Measurements from ENCODE around the gene ELOVL5.

The ELOVL5 gene

DNA sequence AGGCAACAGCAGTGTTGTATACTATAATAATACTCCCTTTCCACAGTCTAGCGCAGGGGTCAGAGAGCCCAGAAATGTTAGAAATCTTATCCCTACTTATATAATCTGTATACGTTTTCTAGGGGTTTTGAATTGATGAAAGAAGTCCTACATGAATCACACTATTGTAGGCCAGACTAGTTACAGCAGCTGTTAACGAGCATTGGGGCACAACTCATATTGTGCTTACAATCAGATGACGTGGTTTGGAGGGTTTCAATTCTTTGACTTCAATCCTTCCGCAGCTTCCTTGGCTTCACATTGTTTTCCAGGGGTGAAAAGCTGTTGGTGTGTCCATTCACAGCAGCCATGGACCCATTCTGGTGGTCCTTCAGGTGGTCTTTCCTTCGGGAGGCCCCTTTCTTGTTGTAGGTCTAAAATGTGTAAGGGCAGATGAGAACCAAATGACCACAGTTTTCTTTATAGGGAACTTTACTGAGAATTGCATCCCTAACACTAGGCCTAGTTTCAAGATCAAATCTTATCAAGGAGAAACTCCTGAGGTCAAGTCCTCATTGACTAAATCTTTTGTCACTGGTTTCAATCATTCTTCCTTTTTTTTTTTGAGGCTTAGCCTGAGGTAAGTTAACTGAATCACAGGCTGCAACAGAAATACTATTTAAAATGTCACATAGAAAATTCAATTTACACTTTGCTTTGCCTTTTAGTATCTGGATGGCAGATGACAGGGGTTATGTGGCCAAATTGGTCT lies 79.7 kb downstream of the ELOVL5 start:
- Histone ChIP-seq H3K36me3 (ENCODE audit: control insufficient read depth, insufficient read depth, low read length) (peaks cover 10% of the 10 kb centered on the region), H3K27me3 (ENCODE audit: control insufficient read depth, insufficient read depth, low read length) (no peaks in the 10 kb centered on the region), H3K4me1 (ENCODE audit: control insufficient read depth, insufficient read depth, low read length) (no peaks in the 10 kb centered on the region), H3K9ac (ENCODE audit: low read length) (no peak overlapping the region), H3K4me3 (ENCODE audit: low read length) (no peak overlapping the region), H3K27ac (ENCODE audit: low read depth, low read length) (no peak overlapping the region)

DNA sequence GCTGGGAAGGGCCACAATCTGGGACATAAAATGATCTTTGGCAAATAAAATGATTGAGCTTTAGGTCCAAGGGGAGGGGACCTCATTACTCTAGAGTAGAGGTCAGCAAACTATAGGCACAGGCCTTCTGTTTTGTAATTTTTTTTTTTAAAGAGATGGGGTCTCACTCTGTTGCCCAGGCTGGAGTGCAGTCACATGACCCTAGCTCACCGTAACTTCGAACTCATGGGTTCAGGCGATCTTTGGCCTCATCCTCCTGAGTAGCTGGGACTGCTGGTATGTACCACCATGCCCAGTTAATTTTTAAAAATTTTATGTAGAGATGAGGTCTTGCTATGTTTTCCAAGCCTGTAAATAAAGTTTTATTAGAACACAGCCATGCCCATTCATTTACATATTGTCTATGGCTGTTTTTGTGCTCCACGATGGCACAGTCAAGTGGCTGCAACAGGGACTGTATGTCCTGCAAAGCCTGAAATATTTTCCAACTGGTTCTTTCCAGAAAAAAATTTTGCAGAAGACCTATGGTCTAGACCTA lies 82.1 kb downstream of the ELOVL5 start:
- Histone ChIP-seq H3K4me1 (ENCODE audit: control insufficient read depth, insufficient read depth, low read length) (no peaks in the 10 kb centered on the region), H3K9ac (ENCODE audit: low read length) (no peak overlapping the region), H3K27ac (ENCODE audit: low read depth, low read length) (no peak overlapping the region), H3K36me3 (ENCODE audit: control insufficient read depth, insufficient read depth, low read length) (peaks cover 7% of the 10 kb centered on the region), H3K27me3 (ENCODE audit: control insufficient read depth, insufficient read depth, low read length) (no peaks in the 10 kb centered on the region), H3K4me3 (ENCODE audit: low read length) (no peak overlapping the region)

DNA sequence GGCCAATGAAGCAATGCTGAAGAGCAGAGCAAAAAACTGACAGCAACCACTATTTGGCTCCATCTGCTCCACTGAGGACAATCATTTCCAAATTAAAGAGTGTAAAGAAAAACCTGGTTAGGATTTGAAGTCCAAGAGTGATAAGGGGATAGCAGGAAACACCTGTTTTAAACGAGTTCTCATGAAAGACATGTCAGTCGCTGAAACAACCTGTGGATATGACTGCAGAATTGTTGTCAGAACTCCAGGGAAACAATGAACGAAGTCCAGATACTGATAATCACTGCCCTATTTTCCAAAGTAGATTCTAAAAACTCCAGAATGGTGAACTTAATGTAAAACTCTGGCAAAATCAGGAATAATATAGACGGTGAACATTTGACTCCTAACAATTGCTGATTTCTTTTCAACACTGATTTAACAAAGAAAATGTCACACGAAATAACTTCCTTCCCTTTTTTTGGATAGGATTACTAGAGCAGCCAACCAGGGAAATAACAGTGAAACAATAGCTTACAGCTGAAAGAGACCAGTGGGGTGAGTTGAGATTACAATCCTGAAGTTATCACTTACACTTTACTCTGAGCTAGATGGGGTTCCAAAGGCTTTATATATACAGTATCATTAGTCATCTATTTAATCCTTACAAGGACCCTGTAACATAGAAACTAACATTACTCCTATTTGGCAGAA lies 83.7 kb downstream of the ELOVL5 start:
- Histone ChIP-seq H3K27me3 (ENCODE audit: control insufficient read depth, insufficient read depth, low read length) (no peaks in the 10 kb centered on the region), H3K36me3 (ENCODE audit: control insufficient read depth, insufficient read depth, low read length) (peaks cover 6% of the 10 kb centered on the region), H3K4me3 (ENCODE audit: low read length) (no peak overlapping the region), H3K4me1 (ENCODE audit: control insufficient read depth, insufficient read depth, low read length) (no peaks in the 10 kb centered on the region), H3K27ac (ENCODE audit: low read depth, low read length) (no peak overlapping the region), H3K9ac (ENCODE audit: low read length) (no peak overlapping the region)

DNA sequence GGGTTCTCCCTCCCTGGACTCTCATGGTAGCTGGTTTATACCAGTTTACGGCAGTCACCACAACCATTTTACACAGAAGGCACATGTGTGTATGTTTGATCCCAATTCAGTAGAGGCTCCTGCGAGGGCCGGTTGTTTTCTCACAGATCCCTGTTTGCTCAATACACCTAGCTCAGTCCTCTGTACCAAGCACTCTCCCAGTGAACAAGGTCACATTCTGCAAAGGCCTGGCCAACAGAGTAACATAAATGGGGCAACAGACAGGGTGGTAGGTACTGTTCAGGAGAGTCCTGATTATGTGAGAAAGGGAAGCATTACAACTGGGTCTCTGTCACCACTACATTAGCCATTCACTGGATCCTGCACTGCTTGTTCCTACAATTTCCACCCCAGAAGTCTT lies 84.4 kb downstream of the ELOVL5 start:
- peaks cover 6% of the 10 kb centered on the region for H3K36me3 ChIP-seq (ENCODE audit: control insufficient read depth, insufficient read depth, low read length)
- no peaks in the 10 kb centered on the region for H3K4me1 ChIP-seq (ENCODE audit: control insufficient read depth, insufficient read depth, low read length)
- no peak overlapping the region for H3K27ac ChIP-seq (ENCODE audit: low read depth, low read length)
- H3K27me3 ChIP-seq (ENCODE audit: control insufficient read depth, insufficient read depth, low read length) = no peaks in the 10 kb centered on the region
- no peak overlapping the region for H3K9ac ChIP-seq (ENCODE audit: low read length)
- H3K4me3 ChIP-seq (ENCODE audit: low read length) = no peak overlapping the region

DNA sequence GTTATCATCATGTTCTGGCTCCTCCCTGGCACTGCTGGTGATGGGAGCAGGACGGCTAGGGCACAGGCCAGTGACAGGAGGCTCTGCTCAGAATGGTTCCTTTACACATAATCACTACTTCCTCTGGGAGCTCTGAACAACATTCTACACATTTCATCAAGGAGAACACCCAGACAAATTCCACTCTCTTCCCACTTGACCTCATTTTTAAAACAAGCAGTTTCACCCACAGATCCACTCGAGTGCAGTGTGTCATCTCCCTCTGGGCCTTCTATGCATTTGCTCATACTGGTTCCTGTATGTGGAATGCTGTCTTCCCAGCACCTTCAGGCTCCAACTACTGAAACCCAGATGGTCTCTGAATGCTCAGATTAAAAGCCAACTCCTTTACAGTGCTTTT lies 84.8 kb downstream of the ELOVL5 start:
- H3K4me3 ChIP-seq (ENCODE audit: low read length) = no peak overlapping the region
- no peaks in the 10 kb centered on the region for H3K4me1 ChIP-seq (ENCODE audit: control insufficient read depth, insufficient read depth, low read length)
- no peak overlapping the region for H3K27ac ChIP-seq (ENCODE audit: low read depth, low read length)
- no peaks in the 10 kb centered on the region for H3K27me3 ChIP-seq (ENCODE audit: control insufficient read depth, insufficient read depth, low read length)
- peaks cover 6% of the 10 kb centered on the region for H3K36me3 ChIP-seq (ENCODE audit: control insufficient read depth, insufficient read depth, low read length)
- no peak overlapping the region for H3K9ac ChIP-seq (ENCODE audit: low read length)

DNA sequence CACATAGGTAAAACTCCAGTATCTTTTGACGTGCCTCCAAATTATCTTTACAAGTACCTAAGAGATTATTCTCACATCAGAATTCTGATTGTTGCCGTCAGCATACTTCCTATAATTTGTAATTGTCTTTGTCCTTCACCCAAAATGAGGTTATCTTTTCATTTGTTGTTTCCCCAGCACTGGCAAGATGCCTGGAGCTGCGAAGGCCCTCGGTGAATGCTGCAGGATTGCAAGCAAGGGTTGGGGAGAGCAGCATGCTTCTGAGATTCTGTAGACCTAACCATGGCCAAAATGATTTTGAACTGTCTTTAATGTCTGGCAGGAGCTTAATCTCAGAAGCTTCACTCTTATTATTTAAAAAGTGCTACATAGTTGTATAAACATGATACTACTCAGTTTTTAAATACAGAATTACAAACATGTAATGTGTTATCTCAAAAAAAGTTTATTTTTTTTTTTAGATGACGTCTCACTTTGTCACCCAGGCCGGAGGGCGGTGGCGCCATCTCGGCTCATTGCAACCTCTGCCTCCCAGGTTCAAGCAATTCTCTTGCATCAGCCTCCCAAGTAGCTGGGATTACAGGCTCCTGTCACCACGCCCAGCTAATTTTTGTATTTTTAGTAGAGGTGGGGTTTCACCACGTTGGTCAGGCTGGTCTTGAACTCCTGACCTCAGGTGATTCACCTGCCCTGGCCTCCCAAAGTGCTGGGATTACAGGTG lies 88.7 kb downstream of the ELOVL5 start:
- Histone ChIP-seq H3K36me3 (ENCODE audit: control insufficient read depth, insufficient read depth, low read length) (peaks cover 6% of the 10 kb centered on the region), H3K4me3 (ENCODE audit: low read length) (no peak overlapping the region)

DNA sequence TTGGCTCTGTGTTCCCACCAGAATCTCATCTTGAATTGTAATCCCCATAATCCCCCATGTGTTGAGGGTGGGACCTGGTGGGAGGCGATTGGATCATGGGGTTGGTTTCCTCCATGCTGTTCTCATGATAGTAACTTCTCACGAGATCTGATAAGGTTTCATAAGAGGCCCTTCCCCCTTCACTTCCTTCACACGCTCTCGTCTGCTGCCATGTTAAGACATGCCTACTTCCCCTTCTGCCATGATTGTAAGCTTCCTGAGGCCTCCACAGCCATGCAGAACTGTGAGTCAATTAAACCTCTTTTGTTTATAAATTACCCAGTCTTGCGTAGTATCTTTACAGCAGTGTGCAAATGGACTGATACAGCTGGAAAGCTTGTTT lies 90.0 kb downstream of the ELOVL5 start:
- peaks cover 6% of the 10 kb centered on the region for H3K36me3 ChIP-seq (ENCODE audit: control insufficient read depth, insufficient read depth, low read length)
- H3K4me3 ChIP-seq (ENCODE audit: low read length) = no peak overlapping the region
- H3K4me1 ChIP-seq (ENCODE audit: control insufficient read depth, insufficient read depth, low read length) = no peaks in the 10 kb centered on the region
- H3K27ac ChIP-seq (ENCODE audit: low read depth, low read length) = no peak overlapping the region
- no peaks in the 10 kb centered on the region for H3K27me3 ChIP-seq (ENCODE audit: control insufficient read depth, insufficient read depth, low read length)
- no peak overlapping the region for H3K9ac ChIP-seq (ENCODE audit: low read length)

More for the DNA sequence above, 88.7 kb downstream of the ELOVL5 start:
- no peaks in the 10 kb centered on the region for H3K27me3 ChIP-seq (ENCODE audit: control insufficient read depth, insufficient read depth, low read length)
- no peak overlapping the region for H3K9ac ChIP-seq (ENCODE audit: low read length)
- H3K4me1 ChIP-seq (ENCODE audit: control insufficient read depth, insufficient read depth, low read length) = no peaks in the 10 kb centered on the region
- H3K27ac ChIP-seq (ENCODE audit: low read depth, low read length) = no peak overlapping the region

DNA sequence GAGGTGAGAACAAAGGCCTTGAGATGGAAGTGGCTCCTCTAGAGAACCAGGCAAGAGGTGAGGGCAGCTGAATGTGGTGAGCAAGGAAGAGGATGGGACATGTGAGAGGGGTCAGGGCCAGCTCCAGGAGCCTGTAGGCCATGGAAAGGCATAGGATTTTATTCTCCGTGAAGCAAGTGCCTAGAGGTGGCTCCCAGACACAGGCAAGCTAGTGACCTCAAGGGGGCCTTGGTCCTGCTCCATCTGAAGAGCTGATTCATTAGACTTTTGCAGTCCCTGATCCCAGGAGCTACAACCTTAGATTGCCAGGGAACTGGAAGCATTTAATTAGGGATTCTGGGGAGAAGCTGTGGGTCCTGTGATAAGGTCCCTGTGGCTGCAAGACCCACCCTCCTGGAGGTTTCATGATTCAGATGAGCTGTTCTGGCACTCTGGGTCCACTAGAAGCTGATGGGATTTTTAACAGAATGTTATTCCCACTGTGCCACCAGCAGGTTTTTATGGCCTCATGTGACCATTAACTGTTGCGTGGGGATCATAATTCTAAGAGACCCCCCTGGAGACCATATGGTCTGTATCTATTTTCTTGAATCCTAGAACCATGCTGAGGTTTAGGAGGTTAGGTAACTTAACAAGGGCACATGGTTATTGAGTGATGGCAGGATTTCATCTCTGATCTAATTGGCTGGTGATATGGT lies 90.5 kb downstream of the ELOVL5 start:
- Histone ChIP-seq H3K4me3 (ENCODE audit: low read length) (no peak overlapping the region), H3K27me3 (ENCODE audit: control insufficient read depth, insufficient read depth, low read length) (no peaks in the 10 kb centered on the region), H3K36me3 (ENCODE audit: control insufficient read depth, insufficient read depth, low read length) (peaks cover 6% of the 10 kb centered on the region), H3K27ac (ENCODE audit: low read depth, low read length) (no peak overlapping the region), H3K4me1 (ENCODE audit: control insufficient read depth, insufficient read depth, low read length) (no peaks in the 10 kb centered on the region), H3K9ac (ENCODE audit: low read length) (no peak overlapping the region)

DNA sequence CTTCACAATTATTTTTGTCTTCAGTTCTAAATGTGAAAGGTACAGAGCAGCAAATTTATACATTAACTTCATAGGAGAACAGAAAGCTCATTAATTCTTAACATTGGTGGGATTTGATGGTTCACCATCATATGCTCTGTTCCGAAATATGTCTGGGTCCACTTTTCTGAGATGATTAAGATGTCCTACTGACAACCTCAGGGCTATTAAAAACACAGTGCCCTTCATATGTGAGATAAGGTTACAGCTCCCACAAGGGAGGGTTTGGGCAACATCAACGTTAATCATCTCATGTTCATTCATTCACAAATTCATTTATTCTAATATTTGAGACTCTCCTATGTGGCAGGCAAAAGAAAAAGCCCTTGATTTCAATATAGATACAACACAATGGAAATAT lies 91.2 kb downstream of the ELOVL5 start:
- no peaks in the 10 kb centered on the region for H3K4me1 ChIP-seq (ENCODE audit: control insufficient read depth, insufficient read depth, low read length)
- no peak overlapping the region for H3K9ac ChIP-seq (ENCODE audit: low read length)
- no peaks in the 10 kb centered on the region for H3K27me3 ChIP-seq (ENCODE audit: control insufficient read depth, insufficient read depth, low read length)
- no peak overlapping the region for H3K27ac ChIP-seq (ENCODE audit: low read depth, low read length)
- H3K4me3 ChIP-seq (ENCODE audit: low read length) = no peak overlapping the region
- H3K36me3 ChIP-seq (ENCODE audit: control insufficient read depth, insufficient read depth, low read length) = peaks cover 6% of the 10 kb centered on the region

DNA sequence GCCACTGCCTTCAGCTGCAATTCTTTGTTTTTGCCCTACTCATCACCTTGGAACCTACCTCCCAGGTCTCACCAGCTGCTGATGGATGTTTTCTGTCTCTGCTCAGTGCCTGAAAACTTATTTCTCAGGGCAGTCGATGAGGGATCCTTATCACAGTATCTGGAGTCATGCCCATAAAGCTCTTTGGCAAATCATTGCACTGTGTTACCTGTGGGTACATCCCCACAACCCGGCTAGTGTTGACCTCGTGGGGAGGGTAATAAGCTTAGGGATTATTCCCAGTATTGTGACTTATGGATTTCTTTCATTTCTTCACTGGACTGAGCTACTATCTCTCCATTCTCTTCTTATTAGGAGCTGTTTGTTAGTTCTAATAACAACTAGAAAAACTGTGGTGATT lies 91.7 kb downstream of the ELOVL5 start:
- no peak overlapping the region for H3K27ac ChIP-seq (ENCODE audit: low read depth, low read length)
- H3K36me3 ChIP-seq (ENCODE audit: control insufficient read depth, insufficient read depth, low read length) = peaks cover 6% of the 10 kb centered on the region
- H3K4me1 ChIP-seq (ENCODE audit: control insufficient read depth, insufficient read depth, low read length) = no peaks in the 10 kb centered on the region
- H3K27me3 ChIP-seq (ENCODE audit: control insufficient read depth, insufficient read depth, low read length) = no peaks in the 10 kb centered on the region
- H3K9ac ChIP-seq (ENCODE audit: low read length) = no peak overlapping the region
- H3K4me3 ChIP-seq (ENCODE audit: low read length) = no peak overlapping the region

DNA sequence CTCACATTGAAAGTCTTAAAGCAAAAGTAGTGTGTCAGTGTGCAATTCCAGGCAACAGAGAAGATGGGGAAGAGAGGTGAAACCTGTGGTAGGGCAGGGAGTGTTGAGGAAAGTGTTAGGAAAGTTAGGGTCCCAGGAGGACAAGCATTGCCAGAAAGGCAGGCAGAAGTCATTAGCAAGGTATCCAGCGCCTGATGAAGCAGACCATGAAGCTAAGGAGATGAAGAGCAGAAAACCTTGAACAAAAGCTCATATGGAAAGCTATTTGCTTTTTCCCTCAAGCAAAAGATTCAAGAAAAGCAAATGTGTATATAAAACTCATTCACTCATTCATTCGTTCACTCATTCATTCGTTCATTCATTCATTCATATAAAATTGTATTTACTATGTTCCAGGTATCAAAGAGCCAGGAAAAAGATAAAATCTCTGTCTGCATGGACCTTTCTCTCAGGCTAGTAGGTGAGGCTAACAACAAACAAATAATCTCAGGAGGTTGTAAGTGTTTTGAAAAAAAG lies 96.5 kb downstream of the ELOVL5 start:
- no peak overlapping the region for H3K4me3 ChIP-seq (ENCODE audit: low read length)
- H3K27ac ChIP-seq (ENCODE audit: low read depth, low read length) = no peak overlapping the region
- no peak overlapping the region for H3K9ac ChIP-seq (ENCODE audit: low read length)
- no peaks in the 10 kb centered on the region for H3K36me3 ChIP-seq (ENCODE audit: control insufficient read depth, insufficient read depth, low read length)
- no peaks in the 10 kb centered on the region for H3K27me3 ChIP-seq (ENCODE audit: control insufficient read depth, insufficient read depth, low read length)
- no peaks in the 10 kb centered on the region for H3K4me1 ChIP-seq (ENCODE audit: control insufficient read depth, insufficient read depth, low read length)
